Astrocyte (in vitro differentiated cells and primary cell): ENCODE results near the gene RRAGC.

Experiments
- EZH2 ChIP-seq: IDR thresholded peaks from 2 replicates; pipeline ENCODE4 v1.6.1; 2012; ENCODE audit warnings: mild to moderate bottlenecking, low read length, inconsistent platforms; ENCODE audit not compliant: insufficient read depth
- TF ChIP-seq, protein P1 (sequence below): IDR thresholded peaks from 2 replicates; pipeline ENCODE4 v1.5.1; 2011; ENCODE audit warnings: low read depth, mild to moderate bottlenecking, inconsistent platforms, low read length, moderate library complexity; ENCODE audit not compliant: insufficient read depth

DNA sequence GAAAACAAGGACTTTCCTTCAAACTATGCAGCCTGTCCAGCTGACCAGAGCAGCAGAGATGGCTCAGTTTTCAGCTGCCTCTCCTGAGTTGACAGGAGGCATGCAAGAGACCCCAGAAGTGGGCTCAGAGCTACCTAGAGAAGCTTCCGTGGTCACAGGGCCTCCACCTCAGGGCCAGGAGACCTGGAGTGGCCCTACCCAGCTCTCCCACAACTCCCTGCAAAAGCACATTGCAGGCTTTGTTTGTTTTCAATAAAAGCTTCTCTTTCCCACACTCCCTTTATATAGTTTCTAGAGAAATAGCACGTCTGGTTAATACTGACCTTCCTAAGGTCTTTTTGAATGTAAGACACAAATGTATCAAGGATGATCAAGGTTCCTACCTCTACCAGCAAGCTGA is 40.1 kb downstream of the RRAGC start:
- TF ChIP-seq, protein P1, sequence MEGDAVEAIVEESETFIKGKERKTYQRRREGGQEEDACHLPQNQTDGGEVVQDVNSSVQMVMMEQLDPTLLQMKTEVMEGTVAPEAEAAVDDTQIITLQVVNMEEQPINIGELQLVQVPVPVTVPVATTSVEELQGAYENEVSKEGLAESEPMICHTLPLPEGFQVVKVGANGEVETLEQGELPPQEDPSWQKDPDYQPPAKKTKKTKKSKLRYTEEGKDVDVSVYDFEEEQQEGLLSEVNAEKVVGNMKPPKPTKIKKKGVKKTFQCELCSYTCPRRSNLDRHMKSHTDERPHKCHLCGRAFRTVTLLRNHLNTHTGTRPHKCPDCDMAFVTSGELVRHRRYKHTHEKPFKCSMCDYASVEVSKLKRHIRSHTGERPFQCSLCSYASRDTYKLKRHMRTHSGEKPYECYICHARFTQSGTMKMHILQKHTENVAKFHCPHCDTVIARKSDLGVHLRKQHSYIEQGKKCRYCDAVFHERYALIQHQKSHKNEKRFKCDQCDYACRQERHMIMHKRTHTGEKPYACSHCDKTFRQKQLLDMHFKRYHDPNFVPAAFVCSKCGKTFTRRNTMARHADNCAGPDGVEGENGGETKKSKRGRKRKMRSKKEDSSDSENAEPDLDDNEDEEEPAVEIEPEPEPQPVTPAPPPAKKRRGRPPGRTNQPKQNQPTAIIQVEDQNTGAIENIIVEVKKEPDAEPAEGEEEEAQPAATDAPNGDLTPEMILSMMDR = no peak
- TF ChIP-seq EZH2 = no peak
